Measurements from ENCODE around the gene CDC42BPB.

DNA sequence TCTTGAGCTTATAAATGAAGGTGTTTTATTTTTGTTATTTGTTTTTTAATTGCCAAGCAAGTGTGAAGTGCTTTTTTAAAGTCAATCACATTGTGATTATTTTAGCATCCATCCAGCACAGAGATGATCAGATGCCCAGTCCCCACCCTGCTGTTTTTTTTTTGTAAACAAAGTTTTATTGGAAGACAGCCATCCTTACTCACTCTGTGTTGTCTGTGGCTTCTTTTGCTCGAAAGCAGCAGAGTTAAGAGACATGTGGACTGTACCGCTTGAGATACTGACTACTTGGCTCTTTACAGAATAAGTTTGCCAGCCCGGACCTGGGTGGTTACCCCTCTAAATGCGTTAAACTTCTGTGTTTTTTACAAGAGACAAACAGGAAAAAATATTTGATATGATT, 165.8 kb downstream of the CDC42BPB start:
- TF ChIP-seq, protein P1, sequence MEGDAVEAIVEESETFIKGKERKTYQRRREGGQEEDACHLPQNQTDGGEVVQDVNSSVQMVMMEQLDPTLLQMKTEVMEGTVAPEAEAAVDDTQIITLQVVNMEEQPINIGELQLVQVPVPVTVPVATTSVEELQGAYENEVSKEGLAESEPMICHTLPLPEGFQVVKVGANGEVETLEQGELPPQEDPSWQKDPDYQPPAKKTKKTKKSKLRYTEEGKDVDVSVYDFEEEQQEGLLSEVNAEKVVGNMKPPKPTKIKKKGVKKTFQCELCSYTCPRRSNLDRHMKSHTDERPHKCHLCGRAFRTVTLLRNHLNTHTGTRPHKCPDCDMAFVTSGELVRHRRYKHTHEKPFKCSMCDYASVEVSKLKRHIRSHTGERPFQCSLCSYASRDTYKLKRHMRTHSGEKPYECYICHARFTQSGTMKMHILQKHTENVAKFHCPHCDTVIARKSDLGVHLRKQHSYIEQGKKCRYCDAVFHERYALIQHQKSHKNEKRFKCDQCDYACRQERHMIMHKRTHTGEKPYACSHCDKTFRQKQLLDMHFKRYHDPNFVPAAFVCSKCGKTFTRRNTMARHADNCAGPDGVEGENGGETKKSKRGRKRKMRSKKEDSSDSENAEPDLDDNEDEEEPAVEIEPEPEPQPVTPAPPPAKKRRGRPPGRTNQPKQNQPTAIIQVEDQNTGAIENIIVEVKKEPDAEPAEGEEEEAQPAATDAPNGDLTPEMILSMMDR (IDR thresholded peaks at IDR 0.05; ENCODE audit: insufficient read depth, low read depth, low read length), result no peak
- TF ChIP-seq EZH2 (IDR thresholded peaks at IDR 0.05; ENCODE audit: insufficient read depth, low read length), result no peak
